K562 (cell line): ENCODE measurements around the gene VSTM5. TPM values are rescaled to one million over a fixed set of nuclear protein-coding genes. Genes with fewer than 3 reads are reported as not detected.

ENCODE experiments used
- CC2D1A ChIP-seq: fragments of 450-650 bp; IDR thresholded peaks from 2 replicates; pipeline ENCODE4 v1.6.1; 2017; ENCODE audit warnings: mild to moderate bottlenecking
- CCAR2 ChIP-seq: fragments of 200-400 bp; formaldehyde crosslinking; IDR thresholded peaks from 2 replicates; pipeline ENCODE4 v1.6.1; 2017; ENCODE audit warnings: mild to moderate bottlenecking, low read depth, low read length
- CEBPG ChIP-seq, 3 experiments: fragments of 200-800 bp in 1 of 3; sonication (Bioruptor generic) in 1 of 3; sonication (generic) in 1 of 3; formaldehyde crosslinking in 1 of 3; IDR thresholded peaks in 2 of 3; conservative IDR thresholded peaks in 1 of 3; 2 replicates each; pipeline versions ENCODE4 v1.6.1 to v1.8.0; 2016 to 2022; ENCODE audit warnings: missing compliant biosample characterization in 2 of 3, missing genetic modification characterization in 2 of 3, mild to moderate bottlenecking in 1 of 3, missing genetic modification reagents in 1 of 3
- HDAC1 ChIP-seq, 2 experiments: fragments of 450-650 bp; IDR thresholded peaks; 2 replicates each; pipeline ENCODE4 v1.6.1; 2016 to 2017; ENCODE audit warnings: inconsistent platforms in 1 of 2, mild to moderate bottlenecking in 1 of 2, moderate library complexity in 1 of 2
- HDAC2 ChIP-seq: fragments of 450-650 bp; IDR thresholded peaks from 2 replicates; pipeline ENCODE4 v1.6.1; 2016; ENCODE audit warnings: mild to moderate bottlenecking
- IRF2 ChIP-seq: sonication (generic); formaldehyde crosslinking; IDR thresholded peaks from 2 replicates; pipeline ENCODE4 v1.8.1; 2022; ENCODE audit warnings: mild to moderate bottlenecking, missing genetic modification reagents
- LARP7 ChIP-seq: fragments of 450-650 bp; IDR thresholded peaks from 2 replicates; pipeline ENCODE4 v1.6.1; 2016
- MAFK ChIP-seq: IDR thresholded peaks from 2 replicates; pipeline ENCODE4 v1.6.1; 2011; ENCODE audit warnings: low read length, improper control_type of control experiment
- MCM7 ChIP-seq, 2 experiments: fragments of 450-650 bp; IDR thresholded peaks; 2 replicates each; pipeline ENCODE4 v1.6.1; 2016 to 2018
- RBM22 ChIP-seq: fragments of 200-400 bp; formaldehyde crosslinking; IDR thresholded peaks from 2 replicates; pipeline ENCODE4 v1.6.1; 2018; ENCODE audit warnings: low read length, low read depth; ENCODE audit not compliant: poor library complexity, severe bottlenecking
- TCF3 ChIP-seq: sonication (generic); formaldehyde crosslinking; IDR thresholded peaks from 2 replicates; pipeline ENCODE4 v1.4.0; 2020; ENCODE audit warnings: mild to moderate bottlenecking, missing genetic modification reagents
- TCF7L2 ChIP-seq: fragments of 150-350 bp; IDR thresholded peaks from 2 replicates; pipeline ENCODE4 v1.6.1; 2016; ENCODE audit warnings: low read depth, mild to moderate bottlenecking, low read length, moderate library complexity
- TOE1 ChIP-seq, 2 experiments: fragments of 450-650 bp in 1 of 2; sonication (generic) in 1 of 2; formaldehyde crosslinking in 1 of 2; IDR thresholded peaks; 2 replicates each; pipeline versions ENCODE4 v1.7.1 to v1.8.0; 2016 to 2022; ENCODE audit warnings: borderline replicate concordance in 2 of 2, mild to moderate bottlenecking in 2 of 2, antibody characterized with exemption in 1 of 2, inconsistent platforms in 1 of 2, low read depth in 1 of 2, missing genetic modification reagents in 1 of 2, moderate library complexity in 1 of 2
- ZBED1 ChIP-seq: IDR thresholded peaks from 2 replicates; pipeline ENCODE4 v1.6.1; 2014
- ZNF184 ChIP-seq: sonication (generic); formaldehyde crosslinking; IDR thresholded peaks from 2 replicates; pipeline ENCODE4 v1.5.0; 2020; ENCODE audit warnings: missing genetic modification reagents
- ZNF586 ChIP-seq: fragments of 450-650 bp; formaldehyde crosslinking; conservative IDR thresholded peaks from 2 replicates; pipeline ENCODE4 v1.4.0; 2020; ENCODE audit warnings: mild to moderate bottlenecking, moderate library complexity
- ZNF830 ChIP-seq: fragments of 250-450 bp; sonication (Bioruptor Pico); IDR thresholded peaks from 2 replicates; pipeline ENCODE4 v1.5.0; 2021; ENCODE audit warnings: mild to moderate bottlenecking
- polyA plus RNA-seq, 8 experiments: library from polyadenylated mRNA; depleted of rRNA in 4 of 8; stranded (reverse) in 5 of 8; unstranded in 3 of 8; fragments of >200 nt; fragmentation: Nextera tagmentation in 2 of 8; fragmentation: Illumina TruSeq in 1 of 8; extraction: Ambion mirVana in 2 of 8; extraction: Trizol in 1 of 8; gene quantifications; 2 replicates each; pipeline versions ENCODE4 v1.2.1 to v1.2.3, GENCODE V29; 2011 to 2014; ENCODE audit warnings: inconsistent platforms in 1 of 8, missing spikeins in 1 of 8
- total RNA-seq, 7 experiments: library from RNA; depleted of rRNA in 6 of 7; stranded (reverse); fragments of >200 nt in 6 of 7; fragmentation: Illumina TruSeq in 2 of 7; extraction: Trizol in 2 of 7; gene quantifications; 2 replicates each; pipeline versions ENCODE4 v1.2.1 to v1.2.3, GENCODE V29; 2011 to 2021; ENCODE audit warnings: low replicate concordance in 1 of 7
- TF ChIP-seq, protein P1 (sequence below): fragments of 450-650 bp; IDR thresholded peaks from 2 replicates; pipeline ENCODE4 v1.6.1; 2017; ENCODE audit warnings: mild to moderate bottlenecking, moderate library complexity
- TF ChIP-seq, protein P2 (sequence below): fragments of 450-650 bp; formaldehyde crosslinking; IDR thresholded peaks from 2 replicates; pipeline ENCODE4 v1.4.0; 2020; ENCODE audit warnings: mild to moderate bottlenecking, moderate library complexity
- TF ChIP-seq, protein P3 (sequence below), 2 experiments: fragments of 450-650 bp in 1 of 2; IDR thresholded peaks; 2 replicates each; pipeline ENCODE4 v1.6.1; 2011 to 2017; ENCODE audit warnings: low read depth in 2 of 2, antibody characterized with exemption in 1 of 2, borderline replicate concordance in 1 of 2, low read length in 1 of 2, mild to moderate bottlenecking in 1 of 2, mixed read lengths in 1 of 2; ENCODE audit not compliant: control insufficient read depth in 1 of 2
- TF ChIP-seq, protein P4 (sequence below): fragments of 250-450 bp; sonication (Bioruptor Pico); IDR thresholded peaks from 2 replicates; pipeline ENCODE4 v1.5.1; 2021; ENCODE audit warnings: mild to moderate bottlenecking

VSTM5 gene
- total and polyA plus RNA-seq, 9 of the 15 experiments (the other 6 are each of a cell fraction or from before 2014, with no cell fraction given), result 0.01 TPM; not detected in 8

DNA sequence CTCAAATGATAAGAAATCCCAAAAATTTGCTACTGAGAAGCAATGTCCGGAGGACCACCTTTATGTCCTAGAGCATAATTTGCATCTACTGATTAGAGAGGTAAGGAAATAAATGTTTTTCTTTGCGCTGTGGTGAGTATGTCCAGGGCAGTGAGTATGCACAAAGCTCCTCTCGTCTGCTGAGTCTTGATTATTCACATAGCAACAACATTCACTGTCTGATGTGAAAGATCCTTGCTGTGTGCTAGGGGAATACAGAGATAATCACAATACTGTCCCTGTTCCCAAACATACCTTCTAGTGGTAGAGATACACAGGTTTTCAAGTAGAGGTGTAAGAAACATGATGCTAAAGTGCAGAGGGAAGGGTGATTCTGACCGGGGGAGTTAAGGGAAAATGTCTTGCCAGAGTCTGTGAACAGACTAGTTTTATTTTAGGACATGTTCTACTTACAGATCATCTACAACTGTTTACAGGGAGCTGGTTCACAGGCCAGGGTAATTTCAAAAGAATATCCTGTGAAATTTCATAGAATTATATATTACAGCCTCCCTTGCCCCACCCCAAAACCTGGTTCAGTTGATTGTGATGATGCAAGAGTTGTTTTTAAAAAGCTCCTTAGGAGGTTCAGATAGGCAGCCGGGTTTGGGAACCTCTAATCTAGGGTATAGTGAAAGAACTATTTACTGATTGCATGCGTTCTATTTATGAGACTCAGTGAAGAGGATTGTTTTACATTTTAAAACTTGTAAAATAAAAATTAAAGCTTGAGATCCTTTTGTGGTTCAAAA lies 53.8 kb downstream of the VSTM5 start (continued):
- TF ChIP-seq, protein P1, sequence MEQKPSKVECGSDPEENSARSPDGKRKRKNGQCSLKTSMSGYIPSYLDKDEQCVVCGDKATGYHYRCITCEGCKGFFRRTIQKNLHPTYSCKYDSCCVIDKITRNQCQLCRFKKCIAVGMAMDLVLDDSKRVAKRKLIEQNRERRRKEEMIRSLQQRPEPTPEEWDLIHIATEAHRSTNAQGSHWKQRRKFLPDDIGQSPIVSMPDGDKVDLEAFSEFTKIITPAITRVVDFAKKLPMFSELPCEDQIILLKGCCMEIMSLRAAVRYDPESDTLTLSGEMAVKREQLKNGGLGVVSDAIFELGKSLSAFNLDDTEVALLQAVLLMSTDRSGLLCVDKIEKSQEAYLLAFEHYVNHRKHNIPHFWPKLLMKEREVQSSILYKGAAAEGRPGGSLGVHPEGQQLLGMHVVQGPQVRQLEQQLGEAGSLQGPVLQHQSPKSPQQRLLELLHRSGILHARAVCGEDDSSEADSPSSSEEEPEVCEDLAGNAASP, result no peak
- no peak for TF ChIP-seq LARP7
- TF ChIP-seq, protein P2, sequence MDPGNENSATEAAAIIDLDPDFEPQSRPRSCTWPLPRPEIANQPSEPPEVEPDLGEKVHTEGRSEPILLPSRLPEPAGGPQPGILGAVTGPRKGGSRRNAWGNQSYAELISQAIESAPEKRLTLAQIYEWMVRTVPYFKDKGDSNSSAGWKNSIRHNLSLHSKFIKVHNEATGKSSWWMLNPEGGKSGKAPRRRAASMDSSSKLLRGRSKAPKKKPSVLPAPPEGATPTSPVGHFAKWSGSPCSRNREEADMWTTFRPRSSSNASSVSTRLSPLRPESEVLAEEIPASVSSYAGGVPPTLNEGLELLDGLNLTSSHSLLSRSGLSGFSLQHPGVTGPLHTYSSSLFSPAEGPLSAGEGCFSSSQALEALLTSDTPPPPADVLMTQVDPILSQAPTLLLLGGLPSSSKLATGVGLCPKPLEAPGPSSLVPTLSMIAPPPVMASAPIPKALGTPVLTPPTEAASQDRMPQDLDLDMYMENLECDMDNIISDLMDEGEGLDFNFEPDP (CRISPR knock-in tag), result no peak
- no peak for TF ChIP-seq CCAR2
- no peak for TF ChIP-seq IRF2 (CRISPR knock-in tag)
- TF ChIP-seq TCF3 (CRISPR knock-in tag), result peak; percentile 49
- TF ChIP-seq ZNF830 (CRISPR knock-in tag), result no peak
- TF ChIP-seq, protein P3, sequence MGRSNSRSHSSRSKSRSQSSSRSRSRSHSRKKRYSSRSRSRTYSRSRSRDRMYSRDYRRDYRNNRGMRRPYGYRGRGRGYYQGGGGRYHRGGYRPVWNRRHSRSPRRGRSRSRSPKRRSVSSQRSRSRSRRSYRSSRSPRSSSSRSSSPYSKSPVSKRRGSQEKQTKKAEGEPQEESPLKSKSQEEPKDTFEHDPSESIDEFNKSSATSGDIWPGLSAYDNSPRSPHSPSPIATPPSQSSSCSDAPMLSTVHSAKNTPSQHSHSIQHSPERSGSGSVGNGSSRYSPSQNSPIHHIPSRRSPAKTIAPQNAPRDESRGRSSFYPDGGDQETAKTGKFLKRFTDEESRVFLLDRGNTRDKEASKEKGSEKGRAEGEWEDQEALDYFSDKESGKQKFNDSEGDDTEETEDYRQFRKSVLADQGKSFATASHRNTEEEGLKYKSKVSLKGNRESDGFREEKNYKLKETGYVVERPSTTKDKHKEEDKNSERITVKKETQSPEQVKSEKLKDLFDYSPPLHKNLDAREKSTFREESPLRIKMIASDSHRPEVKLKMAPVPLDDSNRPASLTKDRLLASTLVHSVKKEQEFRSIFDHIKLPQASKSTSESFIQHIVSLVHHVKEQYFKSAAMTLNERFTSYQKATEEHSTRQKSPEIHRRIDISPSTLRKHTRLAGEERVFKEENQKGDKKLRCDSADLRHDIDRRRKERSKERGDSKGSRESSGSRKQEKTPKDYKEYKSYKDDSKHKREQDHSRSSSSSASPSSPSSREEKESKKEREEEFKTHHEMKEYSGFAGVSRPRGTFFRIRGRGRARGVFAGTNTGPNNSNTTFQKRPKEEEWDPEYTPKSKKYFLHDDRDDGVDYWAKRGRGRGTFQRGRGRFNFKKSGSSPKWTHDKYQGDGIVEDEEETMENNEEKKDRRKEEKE (IDR thresholded peaks at IDR 0.05; ENCODE audit: borderline replicate concordance in 1 of 2, control insufficient read depth in 1 of 2, low read depth in 2 of 2, low read length in 1 of 2), result no peak
- TF ChIP-seq MCM7 (IDR thresholded peaks at IDR 0.05), result no peak
- no peak for TF ChIP-seq HDAC1 (IDR thresholded peaks at IDR 0.05)
- TF ChIP-seq TOE1 (IDR thresholded peaks at IDR 0.05; ENCODE audit: borderline replicate concordance), result no peak
- no peak for TF ChIP-seq TOE1 (CRISPR knock-in tag; IDR thresholded peaks at IDR 0.05; ENCODE audit: borderline replicate concordance, low read depth)
- TF ChIP-seq ZNF586 (CRISPR knock-in tag), result no peak
- TF ChIP-seq CEBPG (CRISPR knock-in tag; IDR thresholded peaks at IDR 0.05), result peak; percentile 57
- TF ChIP-seq CEBPG (tag; conservative IDR thresholded peaks at IDR 0.05 in 1 of 2, IDR thresholded peaks at IDR 0.05 in 1 of 2), result peak; percentile 77 to 87
- TF ChIP-seq MAFK, result no peak
- TF ChIP-seq ZBED1, result no peak
- TF ChIP-seq HDAC2, result no peak
- no peak for TF ChIP-seq CC2D1A
- no peak for TF ChIP-seq TCF7L2
- TF ChIP-seq, protein P4, sequence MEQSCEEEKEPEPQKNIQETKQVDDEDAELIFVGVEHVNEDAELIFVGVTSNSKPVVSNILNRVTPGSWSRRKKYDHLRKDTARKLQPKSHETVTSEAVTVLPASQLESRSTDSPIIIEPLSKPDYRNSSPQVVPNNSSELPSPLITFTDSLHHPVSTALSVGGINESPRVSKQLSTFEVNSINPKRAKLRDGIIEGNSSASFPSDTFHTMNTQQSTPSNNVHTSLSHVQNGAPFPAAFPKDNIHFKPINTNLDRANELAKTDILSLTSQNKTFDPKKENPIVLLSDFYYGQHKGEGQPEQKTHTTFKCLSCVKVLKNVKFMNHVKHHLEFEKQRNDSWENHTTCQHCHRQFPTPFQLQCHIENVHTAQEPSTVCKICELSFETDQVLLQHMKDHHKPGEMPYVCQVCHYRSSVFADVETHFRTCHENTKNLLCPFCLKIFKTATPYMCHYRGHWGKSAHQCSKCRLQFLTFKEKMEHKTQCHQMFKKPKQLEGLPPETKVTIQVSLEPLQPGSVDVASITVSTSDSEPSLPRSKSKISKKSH (CRISPR knock-in tag), result no peak
- TF ChIP-seq RBM22, result no peak
- no peak for TF ChIP-seq ZNF184 (CRISPR knock-in tag)
